ENCODE measurements around the gene SH3GLB1.

Gene SH3GLB1

GRCh38 chr1:86773341-86774288, 69.2 kb downstream of the SH3GLB1 start:
- DNase-seq (ENCODE audit: insufficient read length, low spot score) (no peak), FAIRE-seq (peak; percentile 61)
- TF ChIP-seq POLR2A (IDR thresholded peaks at IDR 0.05; ENCODE audit: low read depth, low read length) = no peak

- TF ChIP-seq POLR2A (IDR thresholded peaks at IDR 0.05; ENCODE audit: low read depth, low read length) = no peak
- FAIRE-seq = peak; percentile 82
These were observed 70.2 kb downstream of the SH3GLB1 start for GRCh38 chr1:86774305-86775295.

GRCh38 chr1:86775395-86775794, 71.0 kb downstream of the SH3GLB1 start:
- DNase-seq (ENCODE audit: insufficient read length, low spot score) (no peak), FAIRE-seq (no peak)
- TF ChIP-seq POLR2A (IDR thresholded peaks at IDR 0.05; ENCODE audit: low read depth, low read length) = no peak

More at GRCh38 chr1:86774305-86775295, 70.2 kb downstream of the SH3GLB1 start:
- peak; percentile 32 for DNase-seq (ENCODE audit: insufficient read length, low spot score)

GRCh38 chr1:86776108-86776507, 71.7 kb downstream of the SH3GLB1 start:
- DNase-seq (ENCODE audit: insufficient read length, low spot score) (no peak), FAIRE-seq (no peak)
- no peak for TF ChIP-seq POLR2A (IDR thresholded peaks at IDR 0.05; ENCODE audit: low read depth, low read length)

GRCh38 chr1:86778569-86779239, 74.3 kb downstream of the SH3GLB1 start:
- FAIRE-seq = no peak
- no peak for DNase-seq (ENCODE audit: insufficient read length, low spot score)

GRCh38 chr1:86779308-86780191, 75.2 kb downstream of the SH3GLB1 start:
- no peak for DNase-seq (ENCODE audit: insufficient read length, low spot score)
- no peak for TF ChIP-seq POLR2A (IDR thresholded peaks at IDR 0.05; ENCODE audit: low read depth, low read length)
- FAIRE-seq = peak; percentile 71

More at GRCh38 chr1:86778569-86779239, 74.3 kb downstream of the SH3GLB1 start:
- no peak for TF ChIP-seq POLR2A (IDR thresholded peaks at IDR 0.05; ENCODE audit: low read depth, low read length)

GRCh38 chr1:86782482-86782881, 78.1 kb downstream of the SH3GLB1 start:
- no peak for FAIRE-seq
- no peak for TF ChIP-seq POLR2A (IDR thresholded peaks at IDR 0.05; ENCODE audit: low read depth, low read length)
- DNase-seq (ENCODE audit: insufficient read length, low spot score) = no peak

GRCh38 chr1:86787621-86788020, 83.2 kb downstream of the SH3GLB1 start:
- peak; percentile 58 for FAIRE-seq
- no peak for DNase-seq (ENCODE audit: insufficient read length, low spot score)
- TF ChIP-seq POLR2A (IDR thresholded peaks at IDR 0.05; ENCODE audit: low read depth, low read length) = no peak

- FAIRE-seq = peak; percentile 92
- TF ChIP-seq POLR2A (IDR thresholded peaks at IDR 0.05; ENCODE audit: low read depth, low read length) = no peak
- DNase-seq (ENCODE audit: insufficient read length, low spot score) = no peak
These were observed 84.2 kb downstream of the SH3GLB1 start for GRCh38 chr1:86788300-86789206.

GRCh38 chr1:86795316-86795715, 90.9 kb downstream of the SH3GLB1 start:
- DNase-seq (ENCODE audit: insufficient read length, low spot score) (no peak), FAIRE-seq (no peak)
- no peak for TF ChIP-seq POLR2A (IDR thresholded peaks at IDR 0.05; ENCODE audit: low read depth, low read length)
